CD4-positive, alpha-beta T cell treated with Interleukin-4 for 4 hours (primary cell): ENCODE results near the gene CEMIP2.
A peak's percentile ranks its signal among the peaks of the same experiment; 100 is the strongest.

Experiments used
- DNase-seq: peaks from one replicate; pipeline ENCODE4 v3.0.0-alpha.2; 2020

CEMIP2 gene

DNA sequence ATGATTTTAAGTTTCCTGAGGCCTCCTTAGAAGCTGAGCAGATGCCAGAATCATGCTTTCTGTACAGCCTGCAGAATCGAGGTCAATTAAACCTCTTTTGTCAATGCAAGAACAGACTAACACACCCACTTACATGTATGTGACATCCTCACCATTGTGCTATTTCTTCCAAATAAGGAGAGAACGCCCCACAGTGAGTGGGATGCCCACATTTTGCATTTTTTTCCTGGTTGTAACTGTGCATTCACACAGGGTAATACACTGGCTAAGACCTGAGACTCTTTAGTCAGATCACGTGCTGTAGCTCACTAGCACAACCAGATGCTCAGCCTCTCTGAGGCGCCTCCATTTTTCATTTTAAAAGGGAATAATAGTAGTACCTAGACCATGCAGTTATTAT is 4.4 kb upstream of the CEMIP2 start:
- no peak for DNase-seq

DNA sequence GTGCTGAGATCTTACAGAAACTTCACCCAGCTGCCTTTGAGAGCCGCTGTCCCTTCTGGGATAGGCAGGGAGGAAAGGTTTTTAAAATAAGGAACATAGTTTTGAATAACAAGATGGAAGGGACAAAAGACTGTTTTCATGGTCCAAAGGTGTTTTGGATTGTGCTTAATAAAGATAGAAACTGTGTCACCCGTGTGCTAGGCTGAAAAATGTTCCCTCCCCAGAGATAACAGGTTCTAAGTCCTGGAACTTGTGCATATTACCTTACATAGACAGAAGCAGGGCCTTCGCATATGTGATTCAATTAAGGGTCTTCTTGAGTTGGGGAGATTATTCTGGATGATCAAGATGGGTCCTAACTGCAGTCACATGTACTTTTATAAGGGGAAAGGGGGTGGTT is 1.9 kb upstream of the CEMIP2 start:
- no peak for DNase-seq

DNA sequence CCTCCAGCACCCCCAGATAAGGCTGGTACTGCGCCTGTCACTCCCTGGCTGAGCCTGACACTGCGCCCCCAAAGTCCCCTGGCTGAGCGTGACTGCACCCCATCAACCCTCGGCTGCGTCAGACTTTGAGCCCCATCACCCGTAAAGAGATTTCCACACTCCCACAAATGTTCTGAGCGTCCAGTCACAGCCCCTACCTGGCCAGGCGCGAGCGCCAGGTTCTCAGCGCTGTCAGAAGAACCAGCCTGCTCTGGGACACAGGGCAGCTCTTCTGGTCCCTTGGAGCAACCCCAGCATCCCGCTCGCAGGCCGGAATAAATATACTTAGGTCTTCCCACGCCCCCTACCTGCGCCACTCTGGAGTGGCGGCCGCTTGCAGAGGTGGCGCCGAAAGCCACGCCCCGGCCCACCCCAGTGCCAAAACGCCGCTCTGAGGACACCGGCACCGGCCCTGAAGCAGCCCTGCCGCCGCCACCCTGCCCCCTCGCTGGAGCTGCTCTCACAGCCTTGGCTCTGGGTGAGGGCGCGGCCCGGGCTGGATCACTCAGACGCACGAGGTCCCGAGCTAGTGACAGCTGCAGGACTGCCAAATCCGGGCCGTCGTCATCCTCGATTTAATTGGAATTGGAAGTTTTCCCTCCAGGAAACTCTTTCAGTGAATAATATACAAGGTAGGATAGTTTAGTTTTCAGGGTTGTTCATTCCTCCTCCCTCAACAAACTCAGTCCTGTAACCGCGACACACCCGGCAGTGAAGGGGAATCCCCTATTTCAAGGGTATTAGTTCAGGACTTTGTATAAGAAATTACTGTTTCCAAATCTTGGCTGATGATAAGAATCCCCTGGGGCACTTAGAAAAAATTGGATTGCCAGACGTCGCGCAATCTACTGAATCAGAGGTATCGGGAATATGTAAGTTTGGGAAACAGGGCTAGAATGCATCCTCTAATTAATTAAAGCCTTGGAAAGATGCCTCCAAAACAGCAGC is 1.2 kb upstream of the CEMIP2 start:
- DNase-seq = peak; percentile 63

DNA sequence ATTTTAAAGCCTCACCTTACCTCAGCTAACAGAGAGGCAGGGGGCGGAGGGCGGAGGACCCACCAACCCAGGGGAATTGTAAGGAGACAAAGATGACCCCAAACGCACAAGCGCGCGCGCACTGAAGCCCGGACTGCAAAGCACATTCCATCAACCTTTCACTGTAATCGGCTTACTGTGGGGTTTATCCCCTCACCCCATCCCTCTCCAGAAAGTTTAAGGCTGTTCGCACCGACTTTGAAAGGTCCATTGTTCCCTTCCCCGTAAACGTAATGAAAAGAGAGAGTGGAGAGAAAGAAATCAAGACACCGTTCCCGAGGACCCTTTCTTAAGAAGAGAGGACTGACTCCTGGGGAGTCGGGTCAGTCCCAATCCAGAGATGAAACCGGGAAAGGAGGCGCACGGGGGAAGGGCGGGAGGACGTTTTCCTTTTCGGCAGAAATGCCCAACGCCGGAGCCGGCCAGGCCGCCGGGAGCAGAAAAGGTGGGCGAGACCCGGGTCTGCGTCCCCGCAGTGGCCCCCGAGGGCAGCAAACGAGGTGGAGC is 464 bp downstream of the CEMIP2 start:
- DNase-seq = no peak

DNA sequence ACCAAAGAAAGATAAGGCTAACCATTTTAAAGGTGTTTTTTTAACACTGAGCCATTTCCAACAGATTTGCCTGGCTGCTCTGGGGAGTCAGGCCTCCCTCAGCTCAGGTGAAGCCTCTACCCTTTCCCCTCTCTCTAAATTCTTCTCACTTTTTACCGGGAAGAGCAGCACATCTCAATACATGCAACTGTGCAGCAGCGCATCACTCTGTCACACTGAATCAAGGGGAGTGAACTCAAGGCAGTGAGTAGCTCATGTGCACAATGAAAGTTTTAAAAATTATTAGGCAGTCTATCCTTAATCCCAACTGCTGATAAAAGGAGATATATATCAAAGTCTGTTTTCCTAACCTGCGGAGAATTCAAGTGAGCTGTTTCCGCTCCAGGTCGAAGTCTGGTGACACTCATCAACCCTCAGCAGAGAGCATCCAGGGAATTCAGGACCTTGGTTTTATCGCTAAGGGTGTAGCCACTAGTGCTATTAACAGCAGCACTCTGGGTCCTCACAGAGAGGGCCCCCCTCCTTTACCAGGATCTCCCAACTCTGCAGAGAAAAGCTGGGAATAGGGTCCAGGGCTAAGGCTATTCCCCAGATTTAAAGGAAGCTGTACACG is 1.0 kb downstream of the CEMIP2 start:
- no peak for DNase-seq

DNA sequence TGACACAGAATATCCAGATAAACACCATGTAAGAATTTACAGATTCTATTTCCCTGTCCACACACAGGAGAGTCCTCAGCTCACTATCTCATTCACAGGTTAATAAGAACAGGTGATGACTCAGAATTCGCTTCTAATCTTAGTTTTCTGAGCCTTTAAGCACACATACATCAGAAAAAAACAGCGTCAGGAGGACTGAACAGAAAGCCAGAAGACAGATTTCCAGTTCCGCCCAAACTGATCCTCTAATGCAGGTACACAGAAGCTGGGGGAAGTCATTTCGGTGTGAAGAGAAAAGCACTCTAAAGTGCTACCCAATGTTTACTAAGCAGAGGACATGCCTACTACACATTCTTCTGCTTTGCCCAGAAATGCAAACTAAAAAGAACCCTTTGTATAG is 1.6 kb downstream of the CEMIP2 start:
- DNase-seq = peak; percentile 73

DNA sequence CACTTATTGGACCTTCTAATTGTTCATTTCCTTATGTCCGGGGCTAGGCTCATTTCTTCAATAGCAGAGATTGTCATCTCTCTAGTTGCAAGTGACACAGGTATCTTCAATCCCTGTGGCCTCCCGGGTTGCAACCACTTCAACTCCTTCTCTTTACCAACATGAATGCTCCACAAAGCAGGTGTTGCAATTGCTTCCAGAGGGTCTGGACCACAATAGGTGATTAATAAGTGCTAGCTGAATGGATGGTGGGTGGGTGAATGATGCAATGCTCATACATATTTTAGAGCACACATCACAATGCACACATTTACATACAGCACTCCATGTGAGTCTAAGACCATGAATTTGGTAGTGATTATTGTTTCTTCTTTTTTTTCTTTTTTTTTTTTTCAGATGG is 2.6 kb downstream of the CEMIP2 start:
- no peak for DNase-seq

DNA sequence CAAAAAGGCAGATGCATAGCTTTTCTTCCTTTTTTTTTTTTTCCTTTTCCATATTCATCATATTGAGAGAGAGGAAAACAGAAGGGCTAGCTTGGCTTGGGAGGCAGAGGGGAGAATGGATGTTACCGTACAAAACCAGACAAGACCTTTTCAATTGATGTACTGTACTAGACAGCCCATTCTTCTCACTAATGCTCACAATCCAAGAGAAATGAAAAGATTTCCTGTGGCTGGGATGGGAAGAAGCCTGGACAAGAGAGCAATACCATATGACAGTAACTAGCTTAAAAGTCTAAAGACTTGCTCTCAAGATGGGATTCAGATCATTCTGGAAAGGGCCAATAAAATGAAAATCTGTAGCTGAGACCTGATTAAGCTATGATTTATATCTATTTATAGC is 3.4 kb downstream of the CEMIP2 start:
- no peak for DNase-seq

DNA sequence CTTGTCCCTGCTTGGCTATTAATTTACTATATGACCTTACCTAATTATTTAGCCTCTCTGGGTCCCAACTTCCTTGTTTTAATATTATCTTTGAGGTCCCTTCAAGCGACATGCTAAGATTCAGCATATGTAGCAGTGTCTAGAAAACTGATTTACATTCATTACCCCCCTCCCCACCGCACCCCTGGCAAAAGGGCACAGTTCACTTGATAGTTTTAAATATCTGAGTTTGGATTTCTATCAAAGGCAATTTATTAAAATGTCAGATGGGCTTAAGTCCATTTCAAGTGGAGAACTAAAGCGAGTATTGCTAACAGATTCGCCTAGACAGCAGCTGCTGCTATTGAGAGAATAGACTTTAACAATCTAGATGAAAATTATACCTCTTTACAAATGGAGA is 3.9 kb downstream of the CEMIP2 start:
- DNase-seq = no peak

DNA sequence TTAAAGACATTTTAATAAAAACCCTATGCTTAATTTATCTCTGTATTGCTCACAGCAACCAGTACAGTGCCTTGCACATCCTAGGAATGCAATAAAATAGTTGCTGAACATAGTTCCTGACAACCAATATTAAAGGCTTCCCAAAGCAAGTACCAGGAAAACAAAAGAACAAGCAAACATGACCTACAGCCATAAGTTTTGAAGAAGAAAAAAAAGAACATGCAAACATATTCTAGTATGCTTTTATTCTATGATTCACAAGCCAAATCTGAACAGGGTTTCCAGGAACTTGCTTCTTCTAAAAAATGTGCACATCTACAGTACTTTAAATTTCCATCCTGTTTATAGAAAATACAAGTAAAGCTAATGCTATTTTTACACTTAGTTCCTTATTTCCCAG is 4.5 kb downstream of the CEMIP2 start:
- DNase-seq = no peak

DNA sequence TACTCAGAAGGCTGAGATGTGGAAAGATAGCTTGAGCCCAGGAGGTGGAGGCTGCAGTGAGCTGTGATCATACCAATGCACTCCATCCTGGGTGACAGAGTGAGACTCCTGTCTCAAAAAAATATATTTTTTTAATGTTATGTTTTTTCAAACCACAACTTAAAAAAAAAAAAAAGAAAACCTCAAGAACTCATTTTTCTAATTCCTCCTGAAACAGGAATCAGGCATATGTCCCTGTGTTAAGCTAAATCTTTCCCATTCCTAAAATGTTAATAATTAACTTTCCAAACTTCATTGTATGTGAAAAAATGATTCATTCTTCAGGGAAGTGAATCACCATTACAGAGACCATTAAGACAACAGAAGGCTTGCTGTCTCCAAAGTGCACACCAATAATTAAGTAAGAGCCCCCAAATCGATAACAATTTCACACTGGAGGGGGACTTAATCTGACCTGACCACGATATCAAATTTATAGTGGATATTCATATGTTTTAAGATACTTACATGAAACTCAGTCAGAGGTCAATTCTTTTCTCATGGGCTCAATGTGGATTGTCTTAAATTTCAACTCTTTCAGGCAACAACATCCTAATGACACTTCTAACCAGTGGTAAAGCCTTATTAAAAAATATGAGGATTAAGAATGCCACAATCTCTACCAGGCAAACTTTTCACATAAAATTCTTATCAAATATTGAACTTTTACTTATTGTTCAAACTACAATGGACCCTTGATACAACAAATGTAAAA is 5.2 kb downstream of the CEMIP2 start:
- no peak for DNase-seq

DNA sequence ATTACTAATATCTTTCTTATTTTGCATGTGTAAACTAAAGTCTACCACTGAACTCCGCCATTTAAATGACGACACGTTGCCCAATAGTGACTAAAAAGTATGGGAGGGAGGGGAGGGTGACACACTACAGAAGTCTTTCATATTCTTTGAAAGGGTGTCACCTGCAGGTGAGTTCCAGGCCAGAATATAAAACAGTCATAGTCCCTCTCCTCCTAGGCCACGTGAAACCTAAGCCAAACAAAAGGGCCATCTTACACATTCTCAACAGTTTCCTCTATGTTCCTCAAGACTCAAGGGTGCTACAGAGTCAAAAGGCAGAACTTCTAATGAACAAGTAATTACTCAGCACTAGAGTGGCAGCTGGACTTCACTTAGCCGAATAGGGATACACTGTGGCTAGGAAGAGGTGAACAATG is 6.4 kb downstream of the CEMIP2 start:
- peak; percentile 37 for DNase-seq

DNA sequence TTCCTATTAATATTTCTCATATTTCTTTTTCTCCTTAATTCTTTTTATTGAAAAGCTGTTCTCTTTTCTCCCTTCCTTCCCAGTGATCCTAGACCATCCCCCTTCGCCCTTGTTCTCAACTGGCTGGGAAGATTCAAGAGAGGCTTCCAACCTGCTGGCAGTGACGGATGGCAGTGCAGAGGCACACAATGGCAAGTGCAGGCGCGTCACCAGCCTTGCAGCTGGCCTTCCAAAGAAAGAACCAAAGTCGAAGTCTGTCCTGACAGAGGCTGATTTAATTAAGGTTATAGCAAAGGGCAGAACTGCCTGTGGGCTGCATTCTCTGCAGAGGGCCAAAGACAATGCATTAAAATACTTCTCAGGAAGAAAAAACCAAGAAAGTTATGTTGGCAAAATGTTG is 7.4 kb downstream of the CEMIP2 start:
- DNase-seq = no peak

DNA sequence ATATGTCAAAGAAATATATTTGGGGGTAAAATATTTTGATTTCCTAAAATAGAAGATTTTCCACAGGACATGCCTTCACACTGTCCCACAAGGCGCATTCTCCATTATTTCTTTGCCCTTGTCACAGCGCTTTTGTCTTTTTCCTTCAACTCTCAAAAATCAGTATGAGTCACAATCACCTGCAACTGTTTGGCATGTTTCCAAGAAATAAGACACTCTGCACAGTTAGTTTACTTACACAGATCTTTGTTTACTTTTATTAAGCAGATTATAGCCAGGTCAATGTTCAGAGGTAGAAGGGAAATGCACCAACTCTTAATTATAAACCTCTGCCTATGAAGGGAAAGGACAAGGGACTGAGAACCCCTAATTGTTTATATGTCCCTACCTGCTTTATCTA is 9.5 kb downstream of the CEMIP2 start:
- peak; percentile 56 for DNase-seq

DNA sequence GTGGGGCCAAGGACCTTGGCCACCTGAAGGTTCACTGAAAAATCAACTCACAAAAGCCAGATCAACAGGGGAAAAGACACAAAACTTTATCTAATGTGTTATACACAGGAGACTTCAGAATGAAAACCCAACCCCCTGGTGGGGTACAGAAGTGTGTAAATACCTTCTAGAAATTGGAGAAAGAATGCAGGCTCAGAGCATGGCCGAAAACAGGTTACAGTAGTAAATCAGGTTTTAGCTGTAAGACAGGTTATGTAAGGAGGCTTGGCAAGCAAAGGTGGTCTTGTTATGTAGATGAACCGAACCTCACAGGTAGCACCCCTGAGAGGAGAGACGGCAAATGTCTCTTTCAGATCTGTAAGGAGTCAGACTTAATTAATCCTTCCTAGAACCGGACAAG is 10.0 kb downstream of the CEMIP2 start:
- DNase-seq = no peak

DNA sequence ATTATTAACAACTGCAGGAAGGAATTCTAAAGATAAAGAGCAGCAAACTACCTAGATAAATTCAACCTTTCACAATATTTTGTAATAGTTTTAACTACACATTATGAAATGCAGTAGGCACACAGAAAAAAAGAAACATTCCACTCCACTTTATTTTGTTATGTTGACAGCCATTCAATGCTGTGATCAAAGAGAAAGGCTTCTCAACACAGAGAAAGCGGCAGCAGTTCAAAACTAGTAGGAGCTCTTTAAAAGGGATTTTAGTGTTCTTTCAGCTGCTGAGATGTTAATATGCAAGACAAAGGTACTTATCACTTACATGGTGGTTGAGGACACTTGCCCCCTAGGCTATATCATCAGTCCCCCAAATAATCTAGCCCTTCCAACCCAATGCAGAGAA is 11.6 kb downstream of the CEMIP2 start:
- no peak for DNase-seq

DNA sequence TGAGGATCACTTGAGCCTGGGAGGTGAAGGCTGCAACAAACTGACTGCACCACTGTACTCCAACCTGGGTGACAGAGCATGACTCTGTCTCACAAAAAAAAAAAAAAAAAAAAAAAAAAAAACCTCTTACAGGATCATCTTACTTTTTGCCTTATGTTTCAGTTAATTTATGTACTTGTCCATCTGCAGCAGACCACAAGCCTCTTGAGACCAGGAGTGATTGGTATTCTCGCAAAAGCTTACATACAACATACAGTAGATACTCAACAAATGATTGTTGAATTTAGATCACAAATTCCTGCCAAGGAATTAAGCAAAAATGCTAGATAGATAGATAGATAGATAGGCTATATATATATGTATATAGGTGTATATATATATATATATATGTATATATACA is 12.4 kb downstream of the CEMIP2 start:
- DNase-seq = no peak

DNA sequence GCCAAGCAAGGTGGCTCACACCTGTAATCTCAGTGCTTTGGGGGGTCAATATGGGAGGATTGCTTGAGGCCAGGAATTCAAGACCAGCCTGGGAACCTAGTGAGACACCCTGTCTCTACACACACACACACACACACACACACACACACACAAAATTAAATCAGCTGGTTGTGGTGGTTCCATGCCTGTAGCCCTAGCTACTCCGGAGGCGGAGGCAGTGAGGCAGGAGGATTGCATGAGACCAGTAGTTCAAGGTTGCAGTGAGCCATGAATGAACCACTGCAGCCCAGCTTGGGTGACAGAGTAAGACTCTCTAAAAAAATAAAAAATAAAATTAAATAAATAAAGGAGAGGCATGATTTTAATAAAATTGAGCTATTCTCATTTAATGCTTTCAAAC is 13.1 kb downstream of the CEMIP2 start:
- DNase-seq = no peak

DNA sequence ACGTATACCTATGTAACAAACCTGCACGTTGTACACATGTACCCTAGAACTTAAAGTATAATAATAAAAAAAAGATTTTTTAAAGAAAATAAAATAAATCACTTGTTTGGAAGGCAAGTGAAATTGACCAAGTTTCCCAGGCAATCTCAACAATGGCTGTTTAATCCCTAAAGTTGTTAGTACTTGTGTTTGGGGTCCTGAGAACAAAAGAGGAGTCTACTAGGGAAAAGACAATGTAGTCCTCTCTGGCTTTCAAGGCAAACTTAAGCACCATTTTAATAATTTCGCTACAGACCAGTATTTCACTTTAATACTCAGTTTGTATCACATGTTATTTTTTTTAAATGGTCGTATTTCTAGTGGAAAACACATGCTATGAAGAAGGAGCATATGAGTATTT is 14.2 kb downstream of the CEMIP2 start:
- DNase-seq = no peak

DNA sequence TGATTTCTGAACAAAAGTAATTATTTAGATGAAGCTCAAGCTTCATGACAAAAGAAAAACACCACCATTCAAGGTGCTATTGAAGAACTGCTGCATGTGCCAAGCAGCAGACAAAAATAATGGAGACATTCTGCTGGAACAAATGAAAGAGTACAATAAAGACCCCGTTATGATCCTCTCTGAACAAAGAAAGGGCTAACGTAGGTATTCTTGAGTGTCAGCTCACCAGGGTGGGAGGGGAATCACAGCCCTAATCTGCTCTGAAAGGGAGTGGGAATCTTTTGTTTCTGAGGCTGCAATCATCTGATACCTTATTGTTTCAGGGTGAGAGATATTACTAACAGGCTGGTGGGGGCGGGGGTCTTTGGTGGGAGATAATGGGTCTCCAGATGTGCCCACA is 15.4 kb downstream of the CEMIP2 start:
- no peak for DNase-seq

DNA sequence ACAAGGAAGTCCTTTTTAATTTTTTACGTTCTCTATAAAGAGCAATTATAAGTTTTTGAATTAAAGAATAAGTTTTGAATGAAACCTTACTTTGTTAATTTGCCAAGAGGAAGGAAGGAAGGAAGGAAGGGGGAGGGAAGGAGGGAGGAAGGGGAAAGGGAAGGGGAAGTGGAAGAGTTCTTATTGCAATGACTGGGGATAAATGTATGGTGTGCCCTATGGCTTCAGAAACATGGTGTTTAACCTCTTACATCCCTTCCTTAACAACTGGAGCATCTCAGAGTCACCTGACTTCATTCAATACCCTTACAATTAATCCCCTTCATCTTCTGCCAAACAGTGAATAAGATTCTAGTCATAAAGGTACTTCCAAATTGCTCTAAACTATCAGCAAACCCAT is 16.0 kb downstream of the CEMIP2 start:
- DNase-seq = no peak

DNA sequence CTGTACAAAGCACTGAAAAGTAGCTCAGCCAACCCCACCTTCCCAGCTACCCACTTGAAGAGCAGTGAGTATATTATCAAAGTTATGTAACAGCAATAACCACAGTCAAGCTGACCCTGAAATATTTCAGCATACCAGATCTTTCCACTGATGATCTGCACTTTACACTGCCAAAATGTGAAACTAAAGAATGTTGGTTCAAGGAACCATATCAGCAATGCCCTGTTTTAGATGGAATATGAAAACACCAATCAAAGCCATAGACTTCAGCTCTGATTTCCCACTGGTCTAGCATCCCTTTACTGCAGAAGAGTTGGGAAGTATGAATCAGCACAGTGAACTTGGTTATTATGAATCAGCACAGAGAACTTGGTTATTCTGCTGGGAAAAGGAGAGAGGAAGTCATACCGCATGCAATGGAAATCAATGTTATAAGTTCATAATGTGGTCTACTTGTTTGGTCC is 20.0 kb downstream of the CEMIP2 start:
- DNase-seq = no peak

DNA sequence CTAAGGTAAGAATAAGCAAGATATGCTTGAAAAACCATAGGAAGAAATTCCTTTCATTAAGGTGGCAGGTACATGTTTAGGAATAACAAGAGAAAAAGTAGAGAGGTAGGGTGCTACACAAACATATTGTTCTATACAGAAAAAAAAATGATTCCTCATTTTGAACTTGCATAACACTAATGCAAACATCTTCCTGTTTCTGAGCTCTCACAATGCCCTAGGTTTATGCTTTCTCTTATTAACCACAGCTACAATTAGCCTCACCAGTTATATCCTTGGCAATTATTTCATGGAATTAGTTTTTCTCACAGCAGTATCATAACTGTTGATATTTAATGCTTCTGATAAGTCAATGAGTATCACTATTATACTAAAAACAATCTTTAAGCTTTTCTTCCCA is 20.7 kb downstream of the CEMIP2 start:
- DNase-seq = no peak
